Skin epidermis (tissue), 12 donors: ENCODE data around the gene SLC22A12.

ENCODE experiments used
- H3K27ac ChIP-seq, 21 experiments: fragments of 200-600 bp; sonication (generic) in 11 of 21; one replicate each; pipeline ENCODE4 v1.5.0; 2020; ENCODE audit warnings: mild to moderate bottlenecking in 3 of 21, inconsistent platforms in 2 of 21, moderate library complexity in 2 of 21
- H3K4me3 ChIP-seq, 7 experiments: fragments of 200-600 bp; sonication (generic) in 2 of 7; one replicate each; pipeline ENCODE4 v1.5.0; 2020; ENCODE audit warnings: inconsistent platforms in 2 of 7, mild to moderate bottlenecking in 2 of 7, moderate library complexity in 1 of 7

The SLC22A12 gene

DNA sequence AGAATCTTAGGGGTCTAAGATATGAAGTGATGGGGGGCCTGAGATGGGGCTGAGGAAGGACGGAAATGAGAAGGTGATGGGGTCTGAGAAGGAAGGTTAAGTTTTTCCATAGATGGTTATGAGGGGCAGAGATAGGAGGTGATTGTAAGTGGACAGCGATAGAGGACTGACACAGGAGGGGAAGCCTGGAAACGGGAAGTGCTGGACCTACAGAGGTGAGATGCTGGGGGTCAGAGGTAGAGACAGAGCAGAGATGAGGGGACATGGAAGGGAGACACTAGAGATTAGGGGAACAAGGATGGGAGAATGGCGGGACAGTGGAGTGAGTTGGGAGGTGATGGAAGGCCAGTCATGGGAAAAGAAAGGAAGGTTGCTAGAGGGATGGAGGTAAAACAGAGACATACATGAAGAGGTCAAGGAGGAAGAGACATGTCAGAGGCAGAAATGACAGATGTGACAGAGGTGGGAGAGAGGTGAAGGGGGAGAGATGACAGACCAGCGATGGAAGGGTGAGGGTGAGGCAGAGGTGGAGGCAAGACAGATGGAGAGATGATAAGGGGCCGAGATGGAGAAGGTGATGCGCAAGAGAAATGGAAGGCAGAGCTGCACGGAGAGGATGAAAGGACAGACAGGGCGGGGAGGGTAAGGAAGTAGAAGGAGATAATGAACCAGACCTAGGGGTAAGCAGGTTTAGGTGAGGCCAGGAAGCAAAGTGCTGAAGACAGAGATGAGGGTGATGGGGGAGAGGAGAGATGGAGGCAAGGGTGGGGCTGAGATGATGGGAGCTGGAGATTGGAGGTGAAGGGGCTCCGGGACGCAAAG lies 50.8 kb downstream of the SLC22A12 start:
- H3K27ac ChIP-seq, result no peak overlapping the region

DNA sequence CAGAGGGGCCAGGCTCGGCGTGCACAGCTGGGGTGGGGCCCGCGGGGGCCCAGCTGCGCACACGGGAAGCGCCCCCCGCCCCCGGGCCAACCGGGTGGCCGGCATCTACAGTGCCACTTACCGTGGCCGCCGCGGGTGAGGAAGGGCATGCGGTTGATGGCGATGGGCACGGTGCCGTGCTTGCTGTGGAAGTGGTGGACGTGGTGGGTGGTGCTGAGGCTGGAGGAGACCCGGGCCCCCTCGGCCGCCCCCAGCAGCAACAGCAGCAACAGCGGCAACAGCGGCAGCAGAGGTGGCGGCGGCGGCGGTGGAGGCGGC lies 51.4 kb downstream of the SLC22A12 start:
- H3K27ac ChIP-seq, result no peak overlapping the region
- peak overlapping the region in 1 of 7 experiments; percentile 29 for H3K4me3 ChIP-seq

More for the DNA sequence above, 50.8 kb downstream of the SLC22A12 start:
- H3K4me3 ChIP-seq, result peak overlapping the region in 1 of 7 experiments; percentile 29

DNA sequence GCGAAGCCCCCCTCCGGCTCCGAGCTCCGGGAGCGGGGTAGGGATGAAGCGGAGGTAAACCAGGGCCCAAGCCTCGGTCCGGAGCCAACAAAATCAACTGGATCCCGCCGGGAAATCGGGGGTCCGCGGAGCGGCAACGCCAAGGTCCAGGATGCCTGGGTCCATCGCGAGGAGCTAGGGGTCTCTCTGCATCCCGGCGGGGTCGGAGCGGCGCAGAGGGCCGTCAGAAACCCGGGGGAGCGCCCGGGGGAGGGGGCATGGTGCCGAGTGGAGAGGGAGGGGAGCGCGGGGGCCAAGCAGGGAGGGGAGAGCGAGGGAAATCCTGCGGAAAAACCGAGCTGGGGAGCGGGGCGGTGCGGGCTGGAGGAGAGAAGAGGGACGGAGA lies 51.8 kb downstream of the SLC22A12 start:
- no peak overlapping the region for H3K27ac ChIP-seq
- peak overlapping the region in 2 of 7 experiments; percentile 21 to 29 for H3K4me3 ChIP-seq

DNA sequence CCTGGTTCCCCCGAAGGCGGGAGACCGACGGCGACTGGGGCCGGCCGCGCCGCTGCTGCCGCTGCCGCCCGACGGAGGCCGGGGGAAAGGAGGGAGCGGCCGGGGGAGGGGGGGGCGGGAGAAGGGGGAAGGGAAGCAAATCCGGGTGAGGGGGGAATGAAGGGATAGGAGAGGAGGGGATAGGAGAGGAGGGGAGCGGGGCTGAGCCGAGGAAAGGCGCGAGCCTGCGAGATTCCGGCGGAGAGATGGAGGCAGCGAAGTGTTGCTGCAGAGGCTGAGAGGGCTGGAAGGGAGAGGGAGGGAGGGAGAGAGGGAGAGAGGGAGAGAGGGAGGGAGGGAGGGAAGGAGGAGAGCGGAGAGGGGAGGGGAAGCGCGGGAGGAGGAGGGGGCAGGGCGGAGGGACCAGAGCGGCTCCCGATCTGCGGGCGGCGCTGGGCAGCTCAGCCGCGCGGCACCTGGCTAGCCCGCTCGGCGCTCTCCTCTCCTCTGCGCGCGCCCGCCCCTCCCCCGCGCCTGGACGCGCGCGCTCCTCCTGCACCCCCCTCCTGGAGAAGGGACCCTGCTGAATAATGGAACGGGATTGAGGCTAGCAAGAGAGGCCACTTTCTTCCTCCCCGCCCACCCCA lies 52.3 kb downstream of the SLC22A12 start:
- Histone ChIP-seq H3K27ac (no peak overlapping the region), H3K4me3 (peak overlapping the region in 2 of 7 experiments; percentile 21 to 29)

DNA sequence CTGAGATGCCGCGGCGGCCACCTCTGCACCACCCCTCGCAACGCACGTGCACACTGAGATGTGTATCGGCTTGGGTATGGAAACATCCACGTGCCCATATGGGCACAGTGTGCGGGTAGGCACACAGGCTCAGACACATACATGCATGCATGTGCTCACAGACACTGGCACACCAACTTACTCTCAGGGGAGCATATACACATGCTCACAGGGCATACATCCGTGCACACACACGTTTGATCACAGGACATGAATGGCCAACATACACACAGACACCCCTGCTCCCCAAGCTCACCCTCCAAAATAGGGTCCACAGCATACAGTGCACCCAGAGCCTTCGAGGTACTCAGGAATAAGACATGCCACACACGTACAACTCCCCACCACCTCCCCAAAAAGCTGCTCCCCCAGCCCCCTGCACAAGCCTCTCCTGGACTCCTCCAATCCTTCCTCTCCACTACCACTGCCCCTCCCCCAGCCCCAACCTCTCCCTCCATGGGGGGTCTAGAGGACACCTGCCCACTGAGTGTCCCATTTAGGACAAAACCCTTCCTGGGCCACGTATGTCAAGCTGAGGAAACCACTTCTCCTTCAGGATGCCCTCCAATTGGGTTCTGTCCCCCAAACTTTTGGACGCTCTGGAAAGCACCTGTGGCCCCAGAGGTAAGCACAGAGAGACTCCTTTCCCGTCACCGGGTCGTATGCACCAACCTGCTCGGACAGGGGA lies 53.1 kb downstream of the SLC22A12 start:
- H3K27ac ChIP-seq, result no peak overlapping the region
- peak overlapping the region in 1 of 7 experiments; percentile 21 for H3K4me3 ChIP-seq

DNA sequence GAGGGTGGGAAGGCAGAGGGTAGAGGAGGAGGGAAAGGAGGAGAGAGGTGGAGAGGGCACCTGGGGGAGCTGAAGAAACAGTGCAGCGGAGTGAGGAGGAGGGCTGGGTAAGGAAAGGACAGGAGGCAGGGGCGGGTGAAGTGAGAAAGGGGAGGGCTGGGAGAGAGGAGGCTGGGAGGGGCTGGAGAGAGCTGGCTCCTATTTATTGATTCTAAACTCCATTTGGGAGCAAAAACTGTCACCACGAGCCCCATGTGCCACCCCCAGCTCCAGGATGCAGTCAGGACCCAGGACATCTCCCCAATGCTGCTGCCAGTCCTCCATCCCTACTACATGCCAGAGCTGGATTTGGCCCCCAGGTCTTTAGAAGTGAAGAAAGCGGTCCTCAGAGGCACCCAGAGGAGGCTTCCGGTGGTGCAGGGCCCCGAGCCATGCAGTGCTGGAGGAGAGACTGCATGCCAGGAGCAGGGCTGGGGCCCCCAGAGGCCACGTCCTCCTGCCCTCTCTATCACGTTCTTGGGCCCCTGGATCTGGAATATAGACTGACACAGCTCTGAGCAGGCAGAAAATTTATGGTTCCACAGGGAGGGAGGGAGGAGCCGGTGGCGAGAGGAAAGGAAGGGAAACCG lies 53.7 kb downstream of the SLC22A12 start:
- Histone ChIP-seq H3K27ac (no peak overlapping the region), H3K4me3 (no peak overlapping the region)

DNA sequence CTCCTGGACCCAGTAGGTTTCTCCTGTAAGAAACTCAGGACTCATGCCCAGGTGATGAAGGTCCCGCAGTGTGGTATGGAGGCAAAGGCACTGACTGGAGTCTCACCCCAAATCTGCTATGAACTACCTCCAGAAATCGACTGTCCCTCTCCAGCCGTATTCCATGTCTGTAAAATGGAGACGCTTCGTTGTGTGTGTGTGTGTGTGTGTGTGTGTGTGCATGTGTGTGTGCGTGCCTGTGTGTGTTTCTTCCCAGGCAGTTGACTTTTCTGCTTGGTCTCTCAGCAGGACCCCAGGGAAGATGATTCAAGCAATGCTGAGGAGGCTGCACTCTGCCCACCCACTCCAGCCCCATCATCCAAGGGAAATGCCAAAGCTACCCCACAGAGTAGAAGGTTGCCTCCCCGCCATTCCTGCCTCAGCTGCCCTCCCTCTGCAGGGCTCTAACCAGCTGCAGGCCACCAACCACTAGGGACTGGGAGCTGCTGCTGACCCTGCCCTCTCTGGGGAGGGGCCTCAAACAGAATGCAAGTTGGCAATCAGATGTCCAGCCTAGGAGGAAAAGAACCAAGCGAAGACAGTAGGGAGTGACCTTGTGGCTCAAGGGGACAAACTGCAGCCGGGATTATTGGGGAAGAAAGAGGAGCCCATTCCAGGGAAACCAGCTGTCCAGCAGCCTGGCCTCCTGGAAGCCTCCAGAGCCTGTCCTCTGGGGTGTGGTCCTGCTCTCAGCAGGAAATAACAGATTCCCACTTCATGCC lies 56.2 kb downstream of the SLC22A12 start:
- Histone ChIP-seq H3K27ac (no peak overlapping the region), H3K4me3 (no peak overlapping the region)

DNA sequence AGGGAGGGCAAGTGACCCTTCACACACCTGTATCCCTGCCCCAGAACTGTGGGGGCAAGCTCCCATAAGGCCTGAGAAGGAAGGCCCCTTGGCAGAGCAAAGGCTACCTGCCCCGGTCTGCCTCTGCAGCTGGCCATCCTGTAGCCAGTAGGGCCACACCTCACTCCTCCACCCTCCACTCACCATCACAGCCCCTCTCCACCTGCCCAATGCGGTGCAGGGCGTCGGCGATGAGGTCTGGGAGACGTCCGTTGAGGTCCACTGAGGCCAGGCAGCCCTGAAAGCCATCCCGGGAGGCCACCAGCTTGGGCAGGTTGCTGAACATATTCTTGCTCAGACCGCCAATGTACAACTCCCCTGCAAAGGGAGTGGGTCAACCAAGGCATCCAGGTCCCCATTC lies 57.5 kb downstream of the SLC22A12 start:
- Histone ChIP-seq H3K27ac (no peak overlapping the region), H3K4me3 (no peak overlapping the region)

DNA sequence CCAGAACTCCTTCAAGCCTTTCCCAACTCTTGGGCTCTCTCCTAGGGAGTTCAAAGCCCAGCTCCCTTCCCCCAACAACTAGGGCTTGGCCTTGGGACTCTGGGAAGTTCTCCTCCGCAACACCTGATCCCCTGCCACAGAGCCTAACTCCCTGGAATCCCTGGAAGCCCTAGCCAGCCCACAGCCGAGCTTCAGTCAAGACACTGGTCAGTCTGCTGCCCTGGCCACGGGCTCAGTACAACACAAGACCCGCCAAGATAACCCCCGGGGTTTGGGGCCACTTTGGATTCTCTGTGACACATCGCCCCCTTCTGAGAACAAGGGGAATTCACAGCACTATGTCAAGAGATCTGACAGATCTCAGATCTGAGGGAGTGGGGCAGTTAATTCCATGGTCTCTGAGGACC lies 58.3 kb downstream of the SLC22A12 start:
- no peak overlapping the region for H3K4me3 ChIP-seq
- H3K27ac ChIP-seq, result no peak overlapping the region

DNA sequence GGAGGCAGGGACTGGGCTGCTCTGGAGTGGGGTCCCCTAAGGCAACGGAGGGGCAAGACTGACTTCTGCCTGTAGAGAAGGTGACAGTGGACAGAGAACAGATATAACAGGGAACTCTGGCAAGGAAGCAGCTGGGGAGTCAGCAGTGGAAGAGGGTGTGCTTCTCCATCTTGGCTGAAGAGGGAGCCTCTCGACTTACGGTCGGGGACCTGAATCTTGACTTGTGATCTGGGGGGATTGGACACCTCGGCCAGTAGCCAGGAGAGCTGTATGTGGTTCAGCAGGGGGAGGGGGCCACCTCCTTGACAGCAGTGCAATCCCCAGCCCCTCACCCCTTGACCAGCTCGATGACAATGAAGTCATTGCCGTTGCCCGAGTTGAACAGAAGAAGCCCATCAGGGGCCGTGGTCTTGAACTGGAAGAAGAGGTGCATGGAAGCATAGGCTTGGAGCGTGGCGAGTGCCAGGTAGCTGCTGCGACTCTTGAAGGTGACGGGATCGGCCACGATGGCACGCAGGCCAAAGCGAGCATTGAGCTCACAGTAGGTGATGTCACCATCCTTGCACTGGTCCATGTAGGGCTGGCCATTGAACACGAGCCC lies 60.0 kb downstream of the SLC22A12 start:
- Histone ChIP-seq H3K4me3 (no peak overlapping the region), H3K27ac (no peak overlapping the region)
